GM23338 (cell line): Measurements from ENCODE around the gene SPATA9. TPM values are rescaled to one million over a fixed set of nuclear protein-coding genes. Genes with fewer than 3 reads are reported as not detected.

Experiments used
- ATAC-seq: fragments of 200-7000 bp; cut with Tn5 transposase; 3 replicates; pipeline ENCODE4 v1.9.1; 2020
- DNase-seq: peaks from one replicate; pipeline ENCODE4 v3.0.0-alpha.2; 2015; ENCODE audit warnings: low spot score
- H2AFZ ChIP-seq: fragments of 200-600 bp; sonication (generic); 2 replicates; pipeline ENCODE4 v1.8.0; 2016; ENCODE audit warnings: antibody characterized with exemption, mild to moderate bottlenecking, moderate library complexity
- H3F3A ChIP-seq: fragments of 200-600 bp; sonication (generic); replicated peaks from 2 replicates; pipeline ENCODE4 v1.8.0; 2017; ENCODE audit warnings: antibody characterized with exemption, mixed run types, low read depth
- H3K27ac ChIP-seq: fragments of 200-600 bp; sonication (generic); 2 replicates; pipeline ENCODE4 v1.6.1; 2016; ENCODE audit warnings: low read depth
- H3K27me3 ChIP-seq: fragments of 200-600 bp; sonication (generic); 2 replicates; pipeline ENCODE4 v1.8.0; 2016; ENCODE audit warnings: mild to moderate bottlenecking, mixed run types, moderate library complexity; ENCODE audit not compliant: insufficient read depth
- H3K36me3 ChIP-seq: fragments of 200-600 bp; sonication (generic); 2 replicates; pipeline ENCODE4 v1.8.0; 2016; ENCODE audit warnings: mild to moderate bottlenecking; ENCODE audit not compliant: insufficient read depth
- H3K4me1 ChIP-seq: fragments of 200-600 bp; sonication (generic); 2 replicates; pipeline ENCODE4 v1.8.0; 2016; ENCODE audit warnings: mild to moderate bottlenecking, moderate library complexity; ENCODE audit not compliant: insufficient read depth
- H3K4me2 ChIP-seq: fragments of 200-600 bp; sonication (generic); 2 replicates; pipeline ENCODE4 v1.7.1; 2017; ENCODE audit warnings: mixed run types
- H3K4me3 ChIP-seq: fragments of 200-600 bp; sonication (generic); 2 replicates; pipeline ENCODE4 v1.6.1; 2016; ENCODE audit warnings: mixed run types
- H3K79me2 ChIP-seq: fragments of 200-600 bp; sonication (generic); replicated peaks from 2 replicates; pipeline ENCODE4 v1.8.0; 2017; ENCODE audit warnings: mild to moderate bottlenecking; ENCODE audit not compliant: insufficient read depth
- H3K9me2 ChIP-seq: fragments of 200-600 bp; sonication (generic); 2 replicates; pipeline ENCODE4 v1.8.0; 2017; ENCODE audit not compliant: insufficient read depth
- H4K20me1 ChIP-seq: fragments of 200-600 bp; sonication (generic); replicated peaks from 2 replicates; pipeline ENCODE4 v1.8.0; 2017; ENCODE audit warnings: mild to moderate bottlenecking; ENCODE audit not compliant: insufficient read depth
- H3K27ac Mint-ChIP-seq: 2 replicates; pipeline ENCODE4 v1.8.0; 2020; ENCODE audit warnings: inconsistent platforms, mild to moderate bottlenecking, moderate library complexity, mixed read lengths
- H3K27me3 Mint-ChIP-seq: 3 replicates; pipeline ENCODE4 v1.8.0; 2022; ENCODE audit warnings: low read depth, mild to moderate bottlenecking, moderate library complexity, mixed read lengths, inconsistent platforms; ENCODE audit not compliant: insufficient read depth, poor library complexity
- H3K36me3 Mint-ChIP-seq: 3 replicates; pipeline ENCODE4 v1.8.0; 2021; ENCODE audit warnings: low read depth, mild to moderate bottlenecking, inconsistent platforms, moderate library complexity, mixed read lengths
- H3K4me1 Mint-ChIP-seq: 3 replicates; pipeline ENCODE4 v1.8.0; 2020; ENCODE audit warnings: mild to moderate bottlenecking, inconsistent platforms, mixed read lengths
- H3K4me3 Mint-ChIP-seq: 3 replicates; pipeline ENCODE4 v1.8.0; 2021; ENCODE audit warnings: moderate library complexity, mild to moderate bottlenecking, inconsistent platforms, mixed read lengths
- H3K9me3 Mint-ChIP-seq: 3 replicates; pipeline ENCODE4 v1.8.0; 2020; ENCODE audit warnings: moderate library complexity, mild to moderate bottlenecking, inconsistent platforms, mixed read lengths
- ETS1 ChIP-seq: IDR thresholded peaks from 2 replicates; pipeline ENCODE4 v1.6.1; 2016; ENCODE audit warnings: antibody characterized with exemption
- NANOG ChIP-seq: IDR thresholded peaks from 2 replicates; pipeline ENCODE4 v1.6.1; 2016; ENCODE audit warnings: antibody characterized with exemption, borderline replicate concordance
- STAT1 ChIP-seq: IDR thresholded peaks from one replicate; pipeline ENCODE4 v1.6.1; 2016; ENCODE audit warnings: antibody characterized with exemption; ENCODE audit not compliant: unreplicated experiment
- ZNF462 ChIP-seq: fragments of 250-450 bp; sonication (Bioruptor Pico); IDR thresholded peaks from 2 replicates; pipeline ENCODE4 v1.5.0; 2020; ENCODE audit warnings: mild to moderate bottlenecking, moderate library complexity
- polyA plus RNA-seq: library from polyadenylated mRNA; unstranded; fragments of >200 nt; fragmentation: Nextera tagmentation; extraction: Ambion mirVana; gene quantifications from 2 replicates; pipeline ENCODE4 v1.2.1, GENCODE V29; 2016
- total RNA-seq: library from RNA; depleted of rRNA; stranded (reverse); fragments of >200 nt; shearing (Covaris generic); gene quantifications from 2 replicates; pipeline ENCODE4 v1.2.3, GENCODE V29; 2014

The SPATA9 gene
- total and polyA plus RNA-seq, 2 experiments from 2014 or later: not detected

GRCh38 chr5:95686651-95687050 is 3.9 kb upstream of the SPATA9 start (continued):
- TF ChIP-seq ZNF462 (CRISPR knock-in tag) (no peak), STAT1 (no peak), NANOG (no peak)

- Histone ChIP-seq H3K4me3 (no peak overlapping the region), H3F3A (no peaks in the 10 kb centered on the region), H3K79me2 (no peaks in the 10 kb centered on the region), H3K36me3 (no peaks in the 10 kb centered on the region), H3K27me3 (no peaks in the 10 kb centered on the region), H3K4me1 (peaks cover 12% of the 10 kb centered on the region; the same call in 1 of the 2 replicates), H4K20me1 (no peaks in the 10 kb centered on the region), H2AFZ (no peak overlapping the region), H3K27ac (no peak overlapping the region), H3K9me2 (0 out of 2 replicates have a peak, but pooled peaks cover under 1% of the 10 kb centered on the region), H3K4me2 (no peak overlapping the region)
- DNase-seq: no peak
- Mint-ChIP-seq H3K27ac (no peak overlapping the region), H3K36me3 (no peaks in the 10 kb centered on the region), H3K4me3 (no peak overlapping the region), H3K27me3 (peaks cover 2% of the 10 kb centered on the region), H3K4me1 (peaks cover 11% of the 10 kb centered on the region), H3K9me3 (no peaks in the 10 kb centered on the region; the same call in 2 of the 3 replicates)
- no peak for ATAC-seq
- TF ChIP-seq ETS1: no peak
Observed at GRCh38 chr5:95684361-95684760, 1.6 kb upstream of the SPATA9 start.
